NCI-H526 treated with DMSO at 0.1 percent for 48 hours (cell line): Measurements from ENCODE around the gene DEAF1.
A peak's percentile ranks its signal among the peaks of the same experiment; 100 is the strongest.

Source experiments
- DNase-seq: peaks from one replicate; lab custom pipeline; 2025; lab: John Stamatoyannopoulos, UW

Gene DEAF1

DNA sequence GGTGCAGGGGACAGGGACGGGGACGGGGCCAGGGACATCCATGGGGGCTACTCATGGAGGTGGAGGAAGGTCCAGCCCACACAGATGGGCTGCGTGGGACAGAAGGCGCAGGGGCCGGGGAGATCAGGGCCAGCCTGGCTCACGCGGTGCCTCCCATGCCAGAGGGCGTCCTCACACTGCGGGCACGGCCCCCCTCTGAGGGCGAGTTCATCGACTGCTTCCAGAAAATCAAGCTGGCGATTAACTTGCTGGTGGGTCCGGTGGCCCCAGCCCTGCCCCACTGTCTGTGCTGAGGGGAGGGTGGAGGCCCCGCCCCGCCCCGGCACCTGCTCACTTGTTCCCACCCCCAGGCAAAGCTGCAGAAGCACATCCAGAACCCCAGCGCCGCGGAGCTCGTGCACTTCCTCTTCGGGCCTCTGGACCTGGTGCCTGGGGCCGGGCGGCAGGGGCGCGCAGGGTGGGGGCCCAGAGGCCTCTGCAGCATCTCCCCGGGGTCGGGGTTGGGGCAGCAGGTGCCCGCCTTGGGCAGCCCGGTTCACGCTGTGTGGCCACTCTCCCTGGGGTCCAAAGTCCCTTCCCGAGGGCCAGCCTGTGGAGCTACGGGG lies 26.8 kb upstream of the DEAF1 start:
- peak; percentile 64 for DNase-seq

DNA sequence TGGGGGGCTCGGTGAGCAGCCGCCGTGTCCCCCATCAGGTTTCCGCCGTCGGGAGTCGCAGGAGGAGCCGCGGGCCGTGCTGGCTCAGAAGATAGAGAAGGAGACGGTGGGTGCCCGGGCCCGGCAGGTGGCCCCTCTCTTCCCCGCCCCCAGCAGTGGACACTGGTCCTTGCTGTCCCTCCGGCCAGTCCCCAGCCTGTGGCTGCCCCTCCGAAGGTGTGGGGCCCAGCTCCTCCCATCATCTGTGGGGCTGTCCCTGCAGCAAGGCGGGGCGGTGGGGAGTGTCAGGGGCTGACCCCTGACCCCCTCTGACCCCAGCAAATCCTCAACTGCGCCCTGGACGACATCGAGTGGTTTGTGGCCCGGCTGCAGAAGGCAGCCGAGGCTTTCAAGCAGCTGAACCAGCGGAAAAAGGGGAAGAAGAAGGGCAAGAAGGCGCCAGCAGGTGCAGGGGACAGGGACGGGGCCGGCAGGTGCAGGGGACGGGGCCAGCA lies 26.3 kb upstream of the DEAF1 start:
- no peak for DNase-seq

DNA sequence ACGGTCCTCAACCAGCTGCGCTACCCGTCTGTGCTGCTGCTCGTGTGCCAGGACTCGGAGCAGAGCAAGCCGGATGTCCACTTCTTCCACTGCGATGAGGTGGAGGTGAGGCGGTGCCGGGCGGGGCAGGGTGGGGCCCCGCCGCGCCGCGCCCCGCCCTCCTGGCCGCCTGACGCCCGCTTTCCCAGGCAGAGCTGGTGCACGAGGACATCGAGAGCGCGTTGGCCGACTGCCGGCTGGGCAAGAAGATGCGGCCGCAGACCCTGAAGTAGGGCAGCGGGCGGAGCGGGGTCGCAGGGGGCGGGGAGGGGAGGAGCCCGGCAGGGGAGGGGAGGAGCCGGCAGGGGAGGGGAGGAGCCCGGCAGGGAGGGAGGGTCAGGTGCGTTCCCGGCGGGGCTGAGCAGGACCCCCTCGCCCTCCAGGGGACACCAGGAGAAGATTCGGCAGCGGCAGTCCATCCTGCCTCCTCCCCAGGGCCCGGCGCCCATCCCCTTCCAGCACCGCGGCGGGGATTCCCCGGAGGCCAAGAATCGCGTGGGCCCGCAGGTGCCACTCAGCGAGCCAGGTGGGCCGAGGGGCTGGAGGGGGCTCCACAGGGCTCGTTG lies 25.7 kb upstream of the DEAF1 start:
- DNase-seq, result peak; percentile 62

DNA sequence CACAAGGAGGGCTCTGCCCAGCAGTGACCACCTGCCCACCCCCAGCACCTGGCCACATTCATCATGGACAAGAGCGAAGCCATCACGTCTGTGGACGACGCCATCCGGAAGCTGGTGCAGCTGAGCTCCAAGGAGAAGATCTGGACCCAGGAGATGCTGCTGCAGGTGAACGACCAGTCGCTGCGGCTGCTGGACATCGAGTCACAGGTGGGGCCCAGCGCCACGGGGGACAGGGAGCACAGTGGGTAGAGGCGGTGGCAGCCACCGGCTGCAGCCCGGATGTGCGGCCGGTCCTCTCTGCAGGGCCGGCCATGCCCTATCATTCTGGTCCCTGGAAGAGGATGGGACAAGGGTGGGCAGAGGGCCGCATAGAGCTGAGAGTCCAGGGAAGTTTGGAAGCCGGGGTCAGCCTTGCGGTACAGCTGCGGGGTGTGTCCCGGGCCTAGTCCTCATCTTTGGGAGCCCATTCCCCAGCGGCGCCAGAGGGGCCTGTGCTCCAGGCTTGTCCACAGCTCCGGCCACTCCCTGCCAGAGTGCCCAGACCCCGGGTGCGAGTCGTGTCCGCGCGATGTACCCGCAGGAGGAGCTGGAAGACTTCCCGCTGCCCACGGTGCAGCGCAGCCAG lies 25.1 kb upstream of the DEAF1 start:
- no peak for DNase-seq

DNA sequence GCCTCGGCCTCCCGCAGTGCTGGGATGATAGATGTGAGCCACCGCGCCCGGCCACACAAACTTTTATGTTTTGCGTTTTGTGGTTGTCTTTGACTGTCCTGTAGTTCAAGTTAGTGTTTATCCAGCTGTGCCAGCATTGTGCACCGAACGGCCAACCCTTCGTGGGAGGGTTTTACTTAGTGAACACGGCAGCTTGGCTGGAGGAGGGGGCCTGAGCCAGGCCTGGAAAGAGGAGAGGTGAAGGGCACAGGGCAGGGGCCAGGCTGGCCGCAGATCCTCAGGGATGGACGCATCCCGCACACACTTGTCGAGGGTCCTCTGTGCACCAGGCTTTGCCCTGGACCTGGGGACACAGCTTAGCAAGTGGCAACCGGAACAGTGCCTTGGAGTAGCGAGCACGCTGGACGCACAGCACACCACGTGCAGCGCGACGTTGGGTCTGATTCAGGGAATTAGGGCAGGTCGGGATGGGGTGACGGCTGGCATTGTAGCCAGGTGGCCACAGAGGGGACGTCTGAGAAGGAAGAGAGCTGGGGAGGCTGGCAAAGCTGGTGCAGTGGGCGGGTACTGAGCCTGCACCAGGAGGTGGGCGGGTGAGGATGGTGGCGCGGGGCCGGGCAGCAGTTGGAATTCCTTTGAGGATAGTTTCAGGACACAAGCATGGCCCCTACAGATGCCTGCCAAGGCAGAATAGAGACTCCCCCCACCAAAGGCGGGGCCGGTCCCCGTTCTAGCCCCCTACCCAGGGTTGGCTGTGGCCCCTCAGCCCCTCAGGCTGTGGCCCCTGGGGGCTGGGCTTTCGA lies 24.4 kb upstream of the DEAF1 start:
- no peak for DNase-seq

DNA sequence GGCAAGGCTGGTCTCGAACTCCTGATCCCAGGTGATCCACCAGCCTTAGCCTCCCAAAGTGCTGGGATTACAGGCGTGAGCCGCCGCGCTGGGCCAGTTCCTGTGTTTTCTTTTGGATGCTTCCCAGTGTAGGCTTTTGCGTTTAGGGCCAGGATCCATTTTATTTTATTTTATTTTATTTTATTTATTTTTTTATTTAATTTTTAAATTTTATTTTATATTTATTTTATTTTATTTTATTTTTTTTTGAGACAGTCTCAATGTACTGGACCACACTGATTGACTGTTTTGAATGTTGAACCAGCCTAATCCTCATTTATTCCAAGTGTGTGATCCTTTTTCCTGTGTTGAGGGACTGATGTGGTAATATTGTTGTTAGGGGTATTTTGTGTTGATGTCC lies 19.4 kb upstream of the DEAF1 start:
- DNase-seq, result no peak

DNA sequence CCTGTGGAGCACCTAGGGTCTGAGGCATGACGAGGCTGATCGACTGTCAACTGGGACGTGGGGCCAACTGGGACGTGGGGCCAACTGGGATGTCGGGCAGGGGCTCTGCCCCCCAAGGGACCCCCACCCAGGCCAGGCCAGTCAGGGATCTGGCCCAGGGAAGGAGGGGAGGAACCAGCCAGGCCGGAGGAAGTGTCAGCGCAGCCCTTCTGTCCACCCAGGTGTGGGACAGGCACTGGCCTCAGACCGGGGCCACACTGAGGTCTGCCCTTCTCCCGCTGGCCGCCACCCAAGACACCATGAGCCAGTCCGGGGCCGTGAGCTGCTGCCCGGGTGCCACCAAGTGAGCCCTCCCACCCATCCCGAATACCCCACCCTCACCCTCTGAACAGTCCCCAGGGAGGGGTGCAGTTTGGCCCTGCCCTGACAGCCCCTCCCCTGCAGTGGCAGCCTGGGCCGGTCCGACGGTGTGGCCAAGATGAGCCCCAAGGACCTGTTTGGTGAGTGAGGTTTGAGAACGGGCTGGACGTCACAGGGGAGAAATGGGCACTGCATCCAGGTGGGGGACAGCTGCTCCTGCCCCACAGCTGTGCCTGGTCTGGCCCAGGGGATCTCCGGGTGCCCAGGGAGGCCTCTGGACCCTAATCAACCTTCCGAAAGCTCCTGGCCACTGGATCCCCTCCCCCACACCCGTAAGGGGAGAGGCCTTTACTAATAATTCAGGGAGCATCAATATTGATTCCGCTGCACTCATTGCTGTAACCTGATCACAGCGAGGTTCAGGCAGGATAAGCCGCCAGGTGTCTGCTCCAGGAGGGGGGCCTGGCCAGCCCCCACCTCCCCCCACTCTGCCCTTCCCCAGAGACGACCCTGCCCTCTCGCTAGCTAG lies 14.3 kb upstream of the DEAF1 start:
- DNase-seq, result no peak

DNA sequence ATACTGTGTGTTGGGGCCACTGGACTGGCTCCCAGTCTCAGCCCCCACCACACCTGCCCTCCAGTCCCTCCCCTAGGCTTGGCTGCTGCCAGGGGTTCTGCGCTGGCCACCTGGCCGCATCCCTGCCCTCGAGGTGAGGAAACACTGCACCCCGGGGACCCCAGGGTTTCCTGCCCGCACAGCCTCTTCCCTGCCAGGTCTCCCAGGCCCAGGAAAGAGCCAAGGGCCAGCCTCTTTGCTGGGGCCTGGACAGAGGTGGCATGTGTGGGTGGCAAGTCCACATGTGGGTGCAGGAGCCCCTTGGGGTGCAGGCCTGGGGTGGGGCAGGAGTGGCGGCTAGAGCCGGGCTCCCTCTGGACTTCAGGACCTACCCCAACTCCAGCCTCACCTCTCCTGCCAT lies 13.5 kb upstream of the DEAF1 start:
- no peak for DNase-seq

DNA sequence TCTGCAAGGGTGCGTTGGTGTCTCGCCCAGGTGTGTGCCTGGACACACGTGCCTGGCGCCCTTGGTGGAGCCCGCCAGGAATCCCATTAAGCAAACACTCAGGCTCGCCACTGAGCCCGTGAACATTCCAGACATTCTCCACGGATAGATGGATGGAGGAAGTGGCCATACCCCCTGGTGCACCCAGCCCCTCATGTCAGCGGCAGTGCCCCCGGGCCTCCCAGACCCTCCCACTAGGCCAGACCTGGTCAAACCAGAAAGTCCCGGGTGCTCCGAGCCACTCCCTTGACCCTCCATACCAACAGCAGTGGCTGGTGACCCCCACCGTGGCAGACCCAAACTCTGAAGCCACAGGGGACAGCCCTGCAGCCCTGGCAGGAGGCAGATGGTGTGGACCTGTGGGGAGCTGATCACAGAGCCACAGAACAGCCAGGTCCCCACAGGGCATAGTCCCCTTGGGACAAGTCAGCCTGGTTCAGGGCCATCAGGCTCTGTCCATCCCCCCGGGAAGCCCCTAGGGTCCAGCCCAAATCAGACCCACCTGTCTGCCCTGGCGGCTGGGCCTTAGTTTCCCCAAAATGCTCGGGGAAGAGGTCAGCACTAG lies 12.9 kb upstream of the DEAF1 start:
- no peak for DNase-seq

DNA sequence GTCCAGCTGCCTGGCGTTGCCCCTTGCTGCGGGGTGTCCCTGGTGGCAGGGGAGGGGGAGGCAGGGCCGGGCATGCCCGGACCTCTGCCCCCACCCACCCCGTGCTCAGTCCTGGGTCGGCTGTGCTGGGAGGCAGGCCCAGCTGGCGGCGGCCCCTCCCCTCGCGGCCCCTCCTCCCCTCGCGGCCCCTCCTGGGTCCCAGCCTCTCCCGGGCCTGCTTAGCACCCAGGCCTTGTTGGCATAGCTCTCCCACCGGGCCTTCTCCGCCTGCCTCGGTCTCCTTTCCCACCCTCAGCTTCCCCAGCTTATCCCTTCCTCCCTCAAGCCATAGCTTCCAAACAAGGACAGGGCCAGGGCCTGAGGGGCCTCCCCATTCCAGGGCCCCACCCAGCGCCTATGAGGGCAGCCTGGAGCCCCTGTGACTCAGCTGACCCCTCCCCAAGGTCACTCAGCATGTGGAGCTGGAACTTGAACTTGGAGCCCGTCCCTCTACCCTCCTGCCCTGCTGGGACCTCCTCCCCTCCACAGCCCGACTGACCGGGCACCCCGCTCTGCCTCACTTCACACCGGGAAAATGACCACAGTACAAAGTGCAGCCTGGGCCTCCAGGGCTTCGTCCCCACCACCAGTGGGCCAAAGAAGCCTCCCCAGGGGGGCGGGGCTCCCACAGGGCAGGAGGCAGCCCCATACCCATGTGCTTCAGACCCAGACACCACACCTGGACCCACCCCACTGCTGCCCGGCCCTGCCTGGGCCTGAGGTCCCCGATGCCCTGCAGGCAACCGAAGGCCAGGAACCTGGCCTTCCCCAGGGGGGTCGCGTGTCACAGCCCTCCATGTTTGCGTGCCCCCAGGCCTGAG lies 12.2 kb upstream of the DEAF1 start:
- DNase-seq, result no peak

DNA sequence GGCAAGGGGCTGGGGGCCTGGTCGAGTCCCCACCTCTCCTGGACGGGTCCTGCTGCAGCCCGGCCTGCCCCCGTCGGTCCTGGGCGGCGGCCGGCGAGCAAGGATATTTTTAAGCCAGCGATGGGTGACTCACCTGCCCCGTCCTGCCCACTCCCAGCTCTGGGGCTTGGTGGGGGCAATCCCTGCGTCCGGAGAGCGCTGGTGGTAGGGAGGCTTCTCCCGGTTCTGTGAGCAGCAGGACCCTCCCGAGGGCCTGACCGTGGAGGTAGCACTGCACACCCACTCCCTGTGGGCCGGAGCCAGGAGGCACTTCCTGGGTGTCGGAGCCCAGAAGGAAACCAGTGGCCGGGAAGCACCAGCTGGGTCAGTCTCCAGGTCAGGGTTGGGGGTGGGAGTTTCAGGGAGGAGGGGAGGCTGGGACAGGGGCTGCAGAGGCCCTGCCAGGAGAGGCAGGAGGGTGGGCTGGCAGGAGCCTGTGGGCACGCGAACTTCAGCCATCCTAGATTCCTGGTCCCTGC lies 11.5 kb upstream of the DEAF1 start:
- no peak for DNase-seq

DNA sequence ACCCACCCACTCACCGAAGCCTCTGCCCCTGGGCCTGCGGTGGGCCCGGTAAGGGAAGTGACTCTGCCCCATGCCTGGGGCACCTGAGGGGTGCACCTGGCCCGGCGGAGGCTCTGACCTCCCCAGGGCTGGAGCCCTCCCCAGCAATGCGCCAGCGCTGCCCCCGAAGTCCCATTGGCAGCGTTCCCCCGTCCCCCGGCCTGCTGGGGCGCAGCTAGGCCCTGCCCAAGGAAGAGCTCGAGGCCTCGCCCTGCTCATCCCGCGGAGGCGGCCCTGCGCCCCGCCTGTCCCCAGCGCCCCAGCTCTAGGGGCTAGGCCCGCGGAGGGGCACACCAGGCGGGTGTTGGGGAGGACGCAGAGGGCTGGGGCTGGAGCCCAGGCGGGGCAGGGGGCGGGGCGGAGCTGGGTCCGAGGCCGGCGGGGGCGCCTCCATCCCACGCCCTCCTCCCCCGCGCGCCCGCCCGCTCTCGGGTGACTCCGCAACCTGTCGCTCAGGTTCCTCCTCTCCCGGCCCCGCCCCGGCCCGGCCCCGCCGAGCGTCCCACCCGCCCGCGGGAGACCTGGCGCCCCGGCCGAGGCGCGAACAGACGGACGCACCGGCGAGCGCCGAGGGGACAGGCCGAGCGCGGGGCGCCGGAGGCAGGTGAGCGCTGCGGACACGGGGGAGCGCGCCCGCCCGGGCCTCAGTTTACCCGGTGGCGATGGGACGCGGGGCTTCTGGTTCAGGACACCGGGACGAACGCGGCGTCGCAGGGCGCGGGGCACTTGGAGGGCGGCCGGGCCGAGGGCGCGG lies 10.8 kb upstream of the DEAF1 start, which contains the start of gene EPS8L2:
TSS of gene EPS8L2 (plus strand) at position 586 of the 793 bp plus-strand sequence. CDS start 3,177 bp downstream, outside the sequence.
- DNase-seq, result no peak

DNA sequence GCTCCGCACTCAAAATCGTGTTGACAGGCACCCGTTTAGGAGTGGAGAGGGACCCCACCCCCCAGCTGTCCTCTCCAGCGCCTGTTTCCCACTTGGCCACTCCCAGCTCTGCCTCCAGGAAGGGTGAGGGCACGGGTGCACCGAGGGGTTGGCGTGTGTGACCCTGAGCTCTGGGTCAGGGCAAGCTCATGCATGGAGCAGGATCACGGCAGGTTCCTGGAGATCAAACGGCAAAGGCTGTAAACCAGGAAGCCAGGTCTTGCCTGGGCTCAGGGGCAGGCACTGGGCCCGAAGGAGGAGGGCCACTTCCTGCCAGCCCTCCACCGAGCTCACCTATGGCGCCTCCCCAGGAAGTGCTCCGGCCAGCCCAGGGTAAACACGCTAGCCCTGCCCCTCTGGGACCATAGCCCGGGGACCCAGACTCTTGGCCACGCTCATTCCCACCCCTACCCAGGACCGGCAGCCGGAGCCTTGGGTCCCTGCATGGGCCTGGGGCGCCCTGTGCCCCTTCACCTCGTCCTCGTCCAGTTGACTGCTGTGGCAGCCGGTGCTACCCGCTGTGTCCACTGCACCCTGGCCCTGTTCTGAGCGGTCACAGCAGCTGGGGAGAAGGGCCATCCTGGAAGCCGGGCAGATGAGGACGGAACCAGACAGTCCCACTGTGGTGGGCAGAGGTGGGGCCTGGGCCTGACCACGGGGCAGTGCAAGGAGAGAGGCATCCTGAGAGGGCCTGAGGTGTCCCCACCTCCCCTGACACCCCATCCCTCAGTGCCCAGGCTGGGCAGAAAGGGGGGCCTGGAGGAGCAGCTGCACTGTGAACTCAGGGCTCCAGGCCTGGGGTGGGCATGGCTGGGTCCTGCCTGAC lies 10.0 kb upstream of the DEAF1 start:
- DNase-seq, result no peak

DNA sequence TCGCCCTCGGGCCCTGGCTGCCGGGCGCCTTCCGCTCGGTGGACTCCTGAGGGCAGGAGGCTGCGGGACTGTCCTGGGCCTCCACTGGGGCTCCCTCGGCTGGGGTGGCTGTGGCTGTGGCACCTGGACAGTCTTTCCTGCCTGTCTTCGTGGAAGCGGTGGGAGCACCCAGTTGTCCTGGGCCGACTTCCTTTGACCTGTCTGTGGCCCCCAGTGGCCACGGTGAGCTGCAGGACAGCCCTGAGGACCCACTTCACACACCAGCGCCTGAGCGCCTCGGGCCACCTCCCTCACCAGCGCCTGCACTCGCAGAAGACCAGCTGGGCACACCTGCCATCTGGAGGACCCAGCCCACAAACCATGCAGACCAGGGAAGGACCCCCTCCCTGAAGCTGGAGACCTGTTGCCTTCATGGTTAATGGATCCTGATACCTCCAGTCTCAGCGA lies 9.2 kb upstream of the DEAF1 start:
- no peak for DNase-seq

DNA sequence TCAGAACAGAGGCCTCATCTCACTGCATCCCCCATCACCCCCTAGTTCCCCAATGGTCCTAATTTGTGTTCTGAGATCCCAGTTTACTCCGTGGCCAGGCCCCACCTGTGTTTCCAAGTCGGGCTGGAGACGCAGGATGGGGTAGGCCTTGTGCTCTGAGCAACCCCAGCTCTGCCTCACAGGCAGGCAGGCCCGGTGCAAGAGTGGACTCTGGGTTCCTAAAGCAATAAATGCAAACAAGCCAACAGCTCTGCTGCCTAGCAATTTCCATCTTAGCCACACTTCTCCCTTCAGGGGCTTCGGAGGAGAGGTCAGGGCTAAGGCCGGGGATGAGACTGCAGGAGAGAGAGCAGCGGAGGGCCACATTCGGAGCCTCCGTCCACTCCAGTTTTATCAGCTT lies 8.5 kb upstream of the DEAF1 start:
- no peak for DNase-seq

DNA sequence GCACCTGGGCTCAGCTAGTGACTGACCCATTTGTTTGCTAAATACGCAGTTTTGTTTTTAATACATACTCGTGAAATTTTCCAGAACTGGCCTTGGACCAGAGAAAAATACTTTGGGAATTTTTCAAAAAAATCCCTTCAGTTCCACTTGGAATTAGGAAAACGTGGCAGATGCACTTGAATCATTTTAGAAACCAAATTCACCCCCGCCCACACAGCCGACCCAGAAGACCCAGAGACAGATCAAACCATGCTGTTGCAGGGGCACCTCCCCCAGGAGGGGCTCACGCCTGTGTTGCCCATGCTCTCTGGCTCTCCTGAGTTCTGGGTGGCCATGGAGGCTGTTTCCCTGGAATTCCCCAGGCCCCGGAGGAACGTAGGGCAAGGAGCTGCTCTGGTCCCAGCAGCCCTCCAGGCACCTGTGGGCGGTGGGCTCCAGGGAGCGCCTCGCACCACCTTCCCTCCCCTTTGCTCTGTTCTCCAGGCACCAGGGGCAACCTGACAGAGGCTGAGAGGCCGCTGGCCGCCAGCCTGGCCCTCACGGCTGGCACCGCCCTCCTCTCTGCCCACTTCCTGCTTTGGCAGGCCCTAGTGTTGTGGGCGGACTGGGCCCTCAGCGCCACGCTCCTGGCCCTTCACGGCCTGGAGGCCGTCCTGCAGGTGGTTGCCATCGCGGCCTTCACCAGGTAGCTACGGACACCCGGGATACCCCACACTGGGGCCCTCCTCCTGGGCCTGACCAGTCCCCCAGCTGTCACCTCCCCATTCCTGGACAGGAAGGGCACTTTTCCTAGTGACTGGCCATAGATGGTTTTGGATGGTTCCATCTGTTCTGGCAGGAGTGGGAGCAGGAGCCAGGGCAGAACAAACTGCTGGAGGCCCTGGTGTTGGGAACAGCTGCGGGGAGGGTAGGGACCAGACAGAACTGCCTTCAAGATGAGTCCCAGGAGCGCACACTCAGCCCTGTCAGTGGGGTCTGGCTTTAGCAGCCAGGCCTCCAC lies 7.7 kb upstream of the DEAF1 start:
- DNase-seq, result no peak
